IMR-90 (cell line): Measurements from ENCODE around the gene DLL1. TPM values are rescaled to one million over a fixed set of nuclear protein-coding genes. Genes with fewer than 3 reads are reported as not detected.

ENCODE experiments used
- ATAC-seq: fragments of 200-7000 bp; cut with Tn5 transposase; 2 replicates; pipeline ENCODE4 v1.9.1; 2020; ENCODE audit warnings: low read depth, mild to moderate bottlenecking, moderate library complexity
- BruUV-seq: library from RNA; stranded (reverse); fragments of 400-500 nt; replicated peaks from 2 replicates; lab custom pipeline; 2021; lab: Mats Ljungman, UMichigan
- CTCF ChIA-PET: fragments of 300-600 bp; formaldehyde crosslinking; extraction: SDS; loops from one replicate; lab custom pipeline; 2021; ENCODE audit warnings: antibody characterized with exemption; lab: Yijun Ruan, JAX
- POLR2A ChIA-PET: fragments of 300-600 bp; sonication (Branson Sonifier 250); formaldehyde crosslinking; loops from one replicate; lab custom pipeline; 2022; ENCODE audit warnings: antibody characterized with exemption; ENCODE audit not compliant: unreplicated experiment; lab: Charles Lee
- DNase-seq: peaks from one replicate; pipeline ENCODE4 v3.0.0; 2013
- H2AFZ ChIP-seq: replicated peaks from 2 replicates; pipeline ENCODE3; 2013; ENCODE audit warnings: low read length, mild to moderate bottlenecking; ENCODE audit not compliant: poor library complexity
- H2AK5ac ChIP-seq: 2 replicates; pipeline ENCODE4 v1.6.1; 2013; ENCODE audit warnings: low read depth, low read length, inconsistent platforms
- H2AK9ac ChIP-seq: replicated peaks from 2 replicates; pipeline ENCODE3; 2013; ENCODE audit warnings: mild to moderate bottlenecking, low read depth, low read length, moderate library complexity; ENCODE audit not compliant: poor library complexity
- H2BK120ac ChIP-seq: 2 replicates; pipeline ENCODE4 v1.6.1; 2013; ENCODE audit warnings: low read depth, low read length, inconsistent platforms
- H2BK15ac ChIP-seq: 3 replicates; pipeline ENCODE4 v1.6.1; 2013; ENCODE audit warnings: low read depth, low read length, inconsistent platforms
- H2BK20ac ChIP-seq: 2 replicates; pipeline ENCODE4 v1.6.1; 2013; ENCODE audit warnings: low read depth, mild to moderate bottlenecking, inconsistent platforms, low read length, moderate library complexity
- H2BK5ac ChIP-seq: 2 replicates; pipeline ENCODE4 v1.6.1; 2013; ENCODE audit warnings: mild to moderate bottlenecking, low read depth, low read length, inconsistent platforms; ENCODE audit not compliant: poor library complexity, severe bottlenecking
- H3K14ac ChIP-seq: replicated peaks from 2 replicates; pipeline ENCODE4 v1.6.1; 2013; ENCODE audit warnings: low read depth, low read length, inconsistent platforms
- H3K18ac ChIP-seq: 2 replicates; pipeline ENCODE4 v1.6.1; 2013; ENCODE audit warnings: low read depth, low read length, control low read depth
- H3K23ac ChIP-seq: 2 replicates; pipeline ENCODE4 v1.6.1; 2013; ENCODE audit warnings: low read depth, low read length, inconsistent platforms
- H3K27ac ChIP-seq: 2 replicates; pipeline ENCODE4 v1.5.1; 2013; ENCODE audit warnings: mild to moderate bottlenecking, control low read depth, low read length; ENCODE audit not compliant: insufficient read depth
- H3K27me3 ChIP-seq: 2 replicates; pipeline ENCODE4 v1.6.1; 2013; ENCODE audit warnings: low read length; ENCODE audit not compliant: control insufficient read depth, insufficient read depth
- H3K36me3 ChIP-seq: 2 replicates; pipeline ENCODE4 v1.6.1; 2013; ENCODE audit warnings: low read length, mixed read lengths; ENCODE audit not compliant: control insufficient read depth, insufficient read depth
- H3K4ac ChIP-seq: 2 replicates; pipeline ENCODE4 v1.6.1; 2013; ENCODE audit warnings: low read depth, low read length, inconsistent platforms
- H3K4me1 ChIP-seq: 2 replicates; pipeline ENCODE4 v1.6.1; 2013; ENCODE audit warnings: low read length, mixed read lengths; ENCODE audit not compliant: control insufficient read depth, insufficient read depth
- H3K4me2 ChIP-seq: 2 replicates; pipeline ENCODE4 v1.6.1; 2013; ENCODE audit warnings: low read depth, mild to moderate bottlenecking, control low read depth, low read length, moderate library complexity
- H3K4me3 ChIP-seq: 2 replicates; pipeline ENCODE4 v1.5.1; 2013; ENCODE audit warnings: low read depth, mild to moderate bottlenecking, control low read depth, low read length, moderate library complexity; ENCODE audit not compliant: insufficient read depth
- H3K56ac ChIP-seq: 2 replicates; pipeline ENCODE4 v1.6.1; 2013; ENCODE audit warnings: low read length, inconsistent platforms; ENCODE audit not compliant: insufficient read depth; ENCODE audit errors: extremely low read depth
- H3K79me1 ChIP-seq, 2 experiments: 2 replicates each; pipeline ENCODE4 v1.6.1; 2013; ENCODE audit warnings: low read length in 2 of 2, inconsistent platforms in 1 of 2, low read depth in 1 of 2
- H3K9ac ChIP-seq: 2 replicates; pipeline ENCODE4 v1.6.1; 2013; ENCODE audit warnings: low read depth, low read length, control low read depth
- H3K9me1 ChIP-seq: 2 replicates; pipeline ENCODE4 v1.6.1; 2013; ENCODE audit warnings: low read length, inconsistent platforms; ENCODE audit not compliant: insufficient read depth
- H3K9me3 ChIP-seq: 2 replicates; pipeline ENCODE4 v1.6.1; 2013; ENCODE audit warnings: low read length; ENCODE audit not compliant: control insufficient read depth, insufficient read depth
- H4K20me1 ChIP-seq: 2 replicates; pipeline ENCODE4 v1.6.1; 2013; ENCODE audit warnings: low read length, inconsistent platforms; ENCODE audit not compliant: insufficient read depth
- H4K5ac ChIP-seq: 2 replicates; pipeline ENCODE4 v1.6.1; 2013; ENCODE audit warnings: mild to moderate bottlenecking, low read depth, low read length, control low read depth
- H4K8ac ChIP-seq, 2 experiments: 2 replicates each; pipeline ENCODE4 v1.6.1; 2013; ENCODE audit warnings: low read depth in 2 of 2, low read length in 2 of 2, control low read depth in 1 of 2, inconsistent platforms in 1 of 2
- H4K91ac ChIP-seq: 2 replicates; pipeline ENCODE4 v1.6.1; 2013; ENCODE audit warnings: low read depth, low read length, inconsistent platforms; ENCODE audit not compliant: insufficient read depth
- NFE2L2 ChIP-seq: fragments of 150-350 bp; IDR thresholded peaks from 2 replicates; pipeline ENCODE4 v1.6.1; 2016; ENCODE audit warnings: low read depth, mild to moderate bottlenecking, low read length
- WGBS, 2 experiments: methylation state at CpG; one replicate each; pipeline versions ENCODE4 v1.1.5 to v1.1.7; 2013; ENCODE audit warnings: missing lambda C conversion rate in 2 of 2; ENCODE audit not compliant: insufficient read length in 1 of 2; ENCODE audit errors: extremely low coverage in 2 of 2; 5-methylcytosine and 5-hydroxymethylcytosine counted together
- dilution Hi-C: fragments of 300-500 bp; cut with HindIII; formaldehyde crosslinking; loops from one replicate; pipeline ENCODE4 v1.14.3; 2018; ENCODE audit warnings: low sequenced_read_pairs; ENCODE audit not compliant: unreplicated experiment
- in situ Hi-C: fragments of 300-500 bp; cut with MboI; formaldehyde crosslinking; loops from 3 replicates; pipeline ENCODE4 v1.14.3; 2019; ENCODE audit warnings: low sequenced_read_pairs, inconsistent platforms, mixed read lengths
- intact Hi-C: fragments of 100-400 bp; cut with micrococcal nuclease; formaldehyde crosslinking; loops from 2 replicates; pipeline ENCODE4 v1.10.0; 2022
- polyA plus RNA-seq, 3 experiments: library from polyadenylated mRNA; depleted of rRNA; stranded (reverse); fragments of >200 nt; gene quantifications; 2 replicates each; pipeline ENCODE4 v1.2.3, GENCODE V29; 2012; ENCODE audit warnings: low replicate concordance in 1 of 3
- total RNA-seq: library from RNA; depleted of rRNA; stranded (reverse); fragments of >200 nt; gene quantifications from 2 replicates; pipeline ENCODE4 v1.2.3, GENCODE V29; 2012

DLL1 gene
- total and polyA plus RNA-seq, 2 of the 4 experiments (the other 2 are of a cell fraction), result under 0.01 to 0.31 TPM

GRCh38 chr6:170288091-170288631 is 2.7 kb downstream of the DLL1 start:
- H3K9me1 ChIP-seq, result no peaks in the 10 kb centered on the region; the same call in 1 of the 2 replicates
- 82% methylated on average over 11 of the region's 33 CpGs; no CpG with 5 or more reads in 1 of the 2 experiments for WGBS, 2 experiments
- H3K14ac ChIP-seq, result no peak overlapping the region
- peaks cover 64% of the 10 kb centered on the region for H3K27me3 ChIP-seq
- H3K56ac ChIP-seq, result no peak overlapping the region
- no peaks in the 10 kb centered on the region for H3K79me1 ChIP-seq
- no peak overlapping the region for H2AK9ac ChIP-seq
- no peak for DNase-seq
- no peaks in the 10 kb centered on the region for H4K20me1 ChIP-seq
- CTCF ChIA-PET, result no interaction called here
- no peak for ATAC-seq
- no peak overlapping the region for H3K9ac ChIP-seq
- no peak overlapping the region for H3K27ac ChIP-seq
- POLR2A ChIA-PET, result no interaction called here
- BruUV-seq, result no TSS peak
- H4K5ac ChIP-seq, result no peak overlapping the region
- H3K36me3 ChIP-seq, result no peaks in the 10 kb centered on the region
- H2BK5ac ChIP-seq, result no peak overlapping the region
- H3K23ac ChIP-seq, result no peak overlapping the region
- no peak overlapping the region for H2BK120ac ChIP-seq
- in situ Hi-C loops (no loop called here), dilution Hi-C loops (no loop called here), intact Hi-C loops (no loop called here)
- no peak overlapping the region for H3K18ac ChIP-seq
- H2BK15ac ChIP-seq, result no peak overlapping the region
- no peak overlapping the region for H4K8ac ChIP-seq
- no peak overlapping the region for H3K4me2 ChIP-seq
- H3K4me1 ChIP-seq, result no peaks in the 10 kb centered on the region; the same call in 1 of the 2 replicates
- no peak overlapping the region for H3K4me3 ChIP-seq
- no peak overlapping the region for H4K91ac ChIP-seq
- no peak overlapping the region for H2AK5ac ChIP-seq
- no peak overlapping the region for H2AFZ ChIP-seq
- H3K9me3 ChIP-seq, result no peaks in the 10 kb centered on the region
- no peak for TF ChIP-seq NFE2L2
- no peak overlapping the region for H3K4ac ChIP-seq
- no peak overlapping the region for H2BK20ac ChIP-seq
